ENCODE measurements around the gene PIEZO1. TPM values are rescaled to one million over a fixed set of nuclear protein-coding genes. Genes with fewer than 3 reads are reported as not detected.

The PIEZO1 gene
- total and polyA plus RNA-seq, 9 of the 15 experiments (the other 6 are each of a cell fraction or from before 2014, with no cell fraction given): 3.6 to 432 (median 131) TPM

GRCh38 chr16:88744577-88745521 lies 40.2 kb downstream of the PIEZO1 start (continued):
- no peak for TF ChIP-seq DMBX1 (CRISPR knock-in tag; IDR thresholded peaks at IDR 0.05; ENCODE audit: borderline replicate concordance)
- TF ChIP-seq ZKSCAN1 (IDR thresholded peaks at IDR 0.05; ENCODE audit: low read depth, low read length): no peak
- TF ChIP-seq ZNF408 (CRISPR knock-in tag; IDR thresholded peaks at IDR 0.05; ENCODE audit: low read depth): no peak
- TF ChIP-seq FOXK2 (conservative IDR thresholded peaks at IDR 0.05 in 1 of 2, IDR thresholded peaks at IDR 0.05 in 1 of 2; ENCODE audit: low read depth in 2 of 2): no peak
- no peak for TF ChIP-seq PTBP1 (IDR thresholded peaks at IDR 0.05; ENCODE audit: low read depth, low read length)
- no peak for TF ChIP-seq SRF (CRISPR knock-in tag; IDR thresholded peaks at IDR 0.05)

- CTCF ChIA-PET (ENCODE audit: low intra/inter-chr PET ratio): interaction anchor here (0.7 to 4.6 kb wide), 4 partner anchors 11 to 216 kb away, joined by 3 to 32 read pairs (median 5); partner anchors contain the start of gene PIEZO1
- no peak overlapping the region for H3K27ac ChIP-seq (ENCODE audit: extremely low read depth, low read depth, low read length)
- peak overlapping the region in 1 of 2 experiments; percentile 60; a peak in 2 of 4 replicates for H3K9ac ChIP-seq (ENCODE audit: insufficient read depth in 1 of 2, low read depth in 2 of 2, low read length in 2 of 2)
- FAIRE-seq (peak; percentile 88), DNase-seq (ENCODE audit: extremely low read depth in 1 of 4, low spot score in 3 of 4) (peak; percentile 78 to 93 (median 87)), ATAC-seq (peak; percentile 81)
- H3K79me2 ChIP-seq (ENCODE audit: control insufficient read depth, insufficient read depth, low read length): peaks cover 43% of the 10 kb centered on the region
- no peaks in the 10 kb centered on the region for H3K9me3 ChIP-seq (replicated peaks; ENCODE audit: control insufficient read depth, insufficient read depth, low read depth, low read length)
- in situ Hi-C loops (cut with MboI): no loop called here
- intact Hi-C loops (cut with micrococcal nuclease): no loop called here
- H2AFZ ChIP-seq (ENCODE audit: low read depth, low read length): no peak overlapping the region
- peaks cover 9% of the 10 kb centered on the region for H3K9me1 ChIP-seq (ENCODE audit: control insufficient read depth, insufficient read depth, low read length)
- peaks cover 26% of the 10 kb centered on the region; the same call in 1 of the 2 replicates for H4K20me1 ChIP-seq (replicated peaks; ENCODE audit: control insufficient read depth, insufficient read depth, low read length)
- no peak overlapping the region for H3K4me2 ChIP-seq (ENCODE audit: insufficient read depth, low read length)
- POLR2A ChIA-PET: interaction anchor here (1.0 kb wide), 1 partner anchor 14 kb away, joined by 3 read pairs; no protein-coding TSS in a partner anchor
- 76% methylated on average over 25 of the region's 32 CpGs for WGBS (ENCODE audit: insufficient coverage, low coverage, missing lambda C conversion rate)
- H3K4me3 ChIP-seq: no peak overlapping the region
- BruUV-seq (replicated peaks): no TSS peak
- peaks cover 0 to 92% of the 10 kb centered on the region in 2 experiments; a peak in 2 of 5 replicates for H3K4me1 ChIP-seq (replicated peaks in 1 of 2; ENCODE audit: control insufficient read depth in 2 of 2, insufficient read depth in 2 of 2, low read length in 2 of 2)
- H3K27me3 ChIP-seq (ENCODE audit: control insufficient read depth in 2 of 2, insufficient read depth in 2 of 2, low read length in 2 of 2): no peaks in the 10 kb centered on the region
- peaks cover 87% of the 10 kb centered on the region; the same call in 2 of the 3 replicates for H3K36me3 ChIP-seq (ENCODE audit: control insufficient read depth, insufficient read depth, low read length)
- TF ChIP-seq NR2C2 (CRISPR knock-in tag; IDR thresholded peaks at IDR 0.05) (peak; percentile 89), NR2C2 (tag; IDR thresholded peaks at IDR 0.05) (peak; percentile 91), PCBP1 (IDR thresholded peaks at IDR 0.05; ENCODE audit: low read depth, low read length, poor library complexity, severe bottlenecking) (peak; percentile 8), TFE3 (CRISPR knock-in tag; IDR thresholded peaks at IDR 0.05) (no peak), SNAPC5 (CRISPR knock-in tag; IDR thresholded peaks at IDR 0.05) (no peak)
Observed at GRCh38 chr16:88743693-88744576, 41.1 kb downstream of the PIEZO1 start.
